ENCODE results near the gene MTHFD1. TPM values are rescaled to one million over a fixed set of nuclear protein-coding genes. Genes with fewer than 3 reads are reported as not detected.
A peak's percentile ranks its signal among the peaks of the same experiment; 100 is the strongest.

MTHFD1 gene
- total and polyA plus RNA-seq, 9 of the 15 experiments (the other 6 are each of a cell fraction or from before 2014, with no cell fraction given): 66.7 to 158 (median 90.9) TPM

GRCh38 chr14:64504897-64505794, 117.0 kb downstream of the MTHFD1 start (continued):
- TF ChIP-seq ZNF740 (CRISPR knock-in tag; IDR thresholded peaks at IDR 0.05) (no peak), ZNF740 (tag; IDR thresholded peaks at IDR 0.05) (no peak), PRMT5 (CRISPR knock-in tag; IDR thresholded peaks at IDR 0.05) (no peak), RBM39 (optimal IDR thresholded peaks at IDR 0.05; ENCODE audit: low read depth, low read length) (no peak), FIP1L1 (IDR thresholded peaks at IDR 0.05; ENCODE audit: low read depth, low read length, poor library complexity, severe bottlenecking) (peak; percentile 26), GATAD2A (IDR thresholded peaks at IDR 0.05) (no peak), MYC (IDR thresholded peaks at IDR 0.05; ENCODE audit: low read depth, low read length) (0 out of 2 replicates have a peak, but pooled peaks have one; percentile 12), MYC (CRISPR knock-in tag; IDR thresholded peaks at IDR 0.05; ENCODE audit: borderline replicate concordance, low read depth) (no peak), ZBTB1 (CRISPR knock-in tag; IDR thresholded peaks at IDR 0.05; ENCODE audit: borderline replicate concordance, low read depth) (no peak), ARID3A (IDR thresholded peaks at IDR 0.05; ENCODE audit: borderline replicate concordance, low read depth, low read length) (no peak), ADNP (tag; IDR thresholded peaks at IDR 0.05) (no peak), POLR2G (IDR thresholded peaks at IDR 0.05; ENCODE audit: low read depth, low read length) (peak; percentile 57), MGA (IDR thresholded peaks at IDR 0.05) (peak; percentile 26; the same call in 1 of the 2 replicates)
